ENCODE measurements around the gene SNPH.

Gene SNPH

DNA sequence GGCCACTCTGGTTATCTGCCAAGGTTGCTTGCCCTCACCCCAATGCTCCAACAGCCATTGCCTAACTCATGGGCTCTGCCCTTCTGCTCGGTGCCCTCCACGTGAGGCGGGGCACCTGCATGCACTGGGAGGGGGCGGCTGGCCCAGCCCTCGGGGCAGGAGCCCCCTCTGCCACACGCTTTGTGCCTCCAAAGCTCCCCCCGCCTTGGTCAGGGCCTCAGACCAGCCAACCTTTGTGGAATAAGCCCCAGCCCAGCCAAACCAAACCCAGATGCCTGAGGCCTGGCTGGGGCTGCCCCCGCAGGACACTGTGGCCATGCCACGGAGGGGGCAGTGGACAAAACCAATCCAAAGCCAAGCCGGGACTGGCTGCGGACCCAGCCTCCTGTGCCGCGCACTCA is 41.5 kb downstream of the SNPH start:
- DNase-seq: no peak

DNA sequence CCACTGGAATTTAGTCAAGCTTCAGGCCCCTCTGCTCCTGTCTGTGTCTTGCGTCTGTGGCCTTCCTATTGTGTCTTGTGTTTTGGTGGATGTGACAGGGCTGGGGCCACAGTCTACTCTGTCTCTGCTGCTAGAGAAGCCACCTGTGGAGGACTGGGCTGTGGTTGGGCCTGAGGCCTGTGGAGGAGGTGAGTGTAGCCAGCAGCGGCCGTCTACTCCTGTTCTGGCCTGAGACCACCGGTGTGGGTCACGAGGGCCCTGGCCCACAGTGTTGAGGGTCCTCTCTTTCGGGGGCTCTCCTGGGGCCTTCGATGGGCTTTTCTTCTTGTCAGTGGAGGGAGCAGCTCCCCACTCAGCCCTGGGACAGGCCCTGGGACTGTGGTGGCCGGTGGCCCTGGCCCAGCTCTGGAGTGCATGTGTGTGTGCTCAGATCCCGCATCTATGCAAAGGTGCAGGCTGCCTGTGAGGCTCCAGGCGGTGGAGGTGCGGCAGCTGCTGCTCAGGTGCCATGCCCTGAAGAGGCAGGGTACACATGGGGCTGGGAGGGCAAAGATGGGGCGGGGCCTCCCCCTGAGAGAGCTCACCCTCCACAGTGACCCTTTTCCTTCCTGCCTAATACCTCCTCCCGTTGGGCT is 42.1 kb downstream of the SNPH start:
- DNase-seq: no peak

DNA sequence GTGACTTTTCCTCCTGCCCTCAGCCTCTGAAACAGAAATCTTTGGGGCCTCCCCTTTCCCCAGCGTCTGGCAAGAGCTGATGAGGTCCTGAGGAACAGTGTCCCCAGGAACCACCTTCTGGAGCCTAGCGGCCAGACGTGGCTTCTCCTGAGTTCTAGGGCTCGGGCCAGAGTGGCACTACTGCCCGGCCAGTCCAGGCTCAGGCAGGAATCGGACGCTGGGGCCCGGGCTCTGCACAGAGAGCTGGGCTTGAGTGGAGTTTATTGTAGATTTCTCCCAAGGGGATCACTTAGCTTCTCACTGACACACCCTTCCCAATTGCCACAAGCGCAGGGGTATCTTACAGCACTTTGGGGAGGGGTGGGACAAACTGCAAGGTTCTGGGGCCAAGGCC is 42.6 kb downstream of the SNPH start:
- no peak for DNase-seq

DNA sequence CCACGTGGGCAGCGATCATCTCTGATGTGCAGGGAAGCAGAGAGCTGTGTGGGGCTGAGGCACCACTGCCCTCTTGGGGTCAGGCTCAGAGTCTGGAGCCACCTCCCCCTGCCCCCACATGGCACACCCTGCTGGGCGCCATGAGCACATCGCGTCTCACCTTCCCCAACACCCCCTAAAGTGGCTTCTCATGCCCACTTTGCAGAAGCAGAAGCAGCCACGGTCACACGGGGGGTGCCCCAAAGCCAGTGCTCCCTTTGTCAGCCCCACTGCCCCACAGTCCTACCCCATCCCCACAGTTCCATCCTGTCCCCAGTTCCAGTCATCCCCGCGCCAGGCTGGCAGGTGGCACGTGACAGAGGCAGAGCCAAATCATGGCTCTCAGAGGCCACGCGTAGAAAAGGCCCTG is 43.3 kb downstream of the SNPH start:
- no peak for DNase-seq

DNA sequence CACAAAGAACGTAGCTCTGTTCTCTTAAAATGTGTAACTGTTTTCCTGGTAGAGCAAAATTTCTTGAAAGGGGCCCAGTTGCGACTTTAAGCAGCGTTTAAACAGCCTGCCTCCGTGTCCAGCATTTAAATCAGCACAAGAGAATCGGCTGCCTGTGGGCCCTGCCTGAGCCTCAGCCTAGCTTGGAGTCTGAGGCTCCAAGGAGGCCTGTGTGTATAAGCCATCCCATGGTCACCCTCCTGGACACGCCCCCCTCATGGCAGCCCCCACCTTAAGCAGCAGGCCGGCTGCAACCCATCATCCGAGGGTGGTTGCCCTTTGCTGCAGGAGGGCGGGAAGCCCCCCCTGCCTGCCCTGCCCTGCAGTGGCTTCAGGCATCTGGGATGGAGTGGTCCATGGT is 44.0 kb downstream of the SNPH start:
- no peak for DNase-seq

DNA sequence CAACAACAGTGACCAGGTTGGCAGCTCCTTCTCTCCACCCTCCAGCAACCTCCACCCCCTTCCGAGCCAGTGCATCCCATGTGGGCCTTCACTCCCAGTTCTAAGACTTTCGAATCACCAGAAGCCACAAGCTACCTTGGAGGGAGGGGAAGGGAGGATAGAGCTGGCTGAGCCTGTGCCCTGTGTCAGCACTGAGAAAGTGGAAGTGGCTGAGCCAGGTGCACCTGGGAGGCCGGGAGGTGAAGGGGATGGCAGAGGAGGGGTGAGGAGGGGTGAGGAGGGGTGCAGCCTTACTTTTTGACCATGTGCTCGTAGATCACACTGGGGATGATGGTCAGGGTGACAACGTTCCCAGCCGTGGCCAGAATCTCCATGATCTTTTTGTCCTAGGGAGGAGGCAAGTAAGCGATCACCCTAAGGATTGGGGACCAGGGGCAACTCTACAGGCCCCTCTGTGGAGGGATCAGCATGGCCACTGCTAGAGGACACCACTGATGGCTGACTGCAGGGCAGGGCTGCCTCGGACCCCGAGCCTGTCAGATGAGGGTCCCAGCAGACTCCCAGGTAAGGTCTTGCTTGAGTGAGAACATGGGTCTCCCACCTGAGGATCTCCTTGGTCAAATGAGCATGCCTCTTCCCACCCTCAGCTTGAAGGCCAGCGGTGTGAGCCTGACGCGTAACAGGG is 44.6 kb downstream of the SNPH start:
- no peak for DNase-seq

DNA sequence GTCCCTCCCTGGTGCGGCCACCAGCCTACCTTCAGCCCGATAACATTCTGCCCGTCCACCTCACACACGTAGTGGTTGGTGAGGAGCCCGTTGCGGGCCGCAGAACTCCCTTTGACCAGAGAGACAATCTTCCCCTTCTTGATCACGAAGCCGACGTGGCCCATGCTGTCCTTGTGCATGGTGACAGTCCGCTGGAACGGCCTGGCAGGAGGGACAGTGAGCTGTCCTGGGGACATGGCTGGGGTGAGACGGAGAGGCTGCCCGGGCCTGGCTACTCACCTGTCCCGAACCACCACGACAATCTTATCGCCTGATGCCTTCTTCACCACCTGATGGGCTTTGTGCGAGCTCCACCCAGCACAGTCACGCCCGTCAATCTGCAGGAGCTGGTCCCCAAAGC is 46.2 kb downstream of the SNPH start:
- DNase-seq: no peak

DNA sequence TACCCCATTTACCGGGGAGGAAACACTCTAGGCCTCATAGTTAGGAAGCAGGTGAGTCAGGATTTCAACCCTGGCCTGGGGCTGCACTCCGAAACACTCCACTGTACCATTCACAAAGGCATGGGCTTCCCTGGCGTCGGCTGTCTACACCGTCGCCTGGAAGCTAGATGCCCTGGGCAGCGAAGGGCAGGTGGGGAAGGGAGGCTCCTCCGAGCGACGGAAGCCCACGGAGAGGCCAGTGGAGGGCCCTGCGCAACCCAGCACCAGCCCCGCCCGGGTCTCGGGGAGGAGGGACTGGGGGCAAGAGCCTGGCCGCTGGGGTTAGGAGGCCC is 46.8 kb downstream of the SNPH start:
- no peak for DNase-seq

DNA sequence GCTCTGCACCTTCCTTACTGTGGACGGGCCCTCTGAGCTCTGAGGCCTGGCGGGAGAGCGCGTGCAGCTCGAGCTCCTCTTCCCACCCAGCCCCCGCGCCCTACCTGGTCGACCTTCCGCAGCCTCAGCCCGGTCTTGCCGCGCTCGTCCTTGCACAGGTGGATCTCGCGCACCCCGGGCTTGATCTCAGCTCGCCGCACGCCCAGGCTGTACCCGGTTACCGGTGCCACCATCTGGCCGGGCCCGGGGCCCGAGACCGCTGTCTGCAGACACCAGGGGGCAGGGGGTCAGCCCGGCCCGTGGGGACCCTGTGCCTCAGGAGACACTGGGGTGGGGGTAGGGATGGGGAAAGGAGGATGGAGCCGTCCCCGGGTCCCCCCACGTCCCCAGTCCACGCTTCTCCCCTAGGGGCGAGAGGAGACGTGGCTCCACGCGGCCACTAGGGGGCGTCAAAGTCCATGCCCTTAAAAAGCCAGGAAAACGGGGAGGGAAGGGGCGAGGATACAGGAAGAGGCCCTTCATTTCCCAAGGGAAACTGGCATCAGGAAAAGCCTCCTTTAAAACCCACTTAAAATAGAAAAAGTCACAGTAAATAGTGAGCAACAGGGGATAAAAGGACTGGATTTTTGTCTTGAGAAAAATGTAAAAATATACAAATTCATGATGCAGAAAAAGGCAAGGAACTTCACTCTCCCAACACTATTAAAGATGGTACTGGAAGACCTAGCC is 47.3 kb downstream of the SNPH start:
- DNase-seq: peak; percentile 38

DNA sequence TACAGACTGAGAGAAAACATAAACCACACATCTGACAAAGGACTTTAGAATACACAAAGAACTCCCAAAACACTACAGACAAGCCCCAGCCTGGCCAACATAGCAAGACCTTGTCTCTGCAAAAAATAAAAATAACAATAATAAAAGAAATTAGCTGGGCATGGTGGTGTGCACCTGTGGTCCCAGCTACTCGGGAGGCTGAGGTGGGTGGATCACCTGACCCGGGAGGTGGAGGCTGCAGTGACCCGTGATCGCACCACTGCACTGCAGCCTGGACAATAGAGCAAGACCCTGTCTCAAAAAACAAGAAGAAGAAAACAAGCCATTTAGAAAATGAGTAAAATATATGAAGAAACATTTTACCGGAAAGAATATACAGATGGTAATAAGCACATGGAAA is 49.7 kb downstream of the SNPH start:
- DNase-seq: no peak

DNA sequence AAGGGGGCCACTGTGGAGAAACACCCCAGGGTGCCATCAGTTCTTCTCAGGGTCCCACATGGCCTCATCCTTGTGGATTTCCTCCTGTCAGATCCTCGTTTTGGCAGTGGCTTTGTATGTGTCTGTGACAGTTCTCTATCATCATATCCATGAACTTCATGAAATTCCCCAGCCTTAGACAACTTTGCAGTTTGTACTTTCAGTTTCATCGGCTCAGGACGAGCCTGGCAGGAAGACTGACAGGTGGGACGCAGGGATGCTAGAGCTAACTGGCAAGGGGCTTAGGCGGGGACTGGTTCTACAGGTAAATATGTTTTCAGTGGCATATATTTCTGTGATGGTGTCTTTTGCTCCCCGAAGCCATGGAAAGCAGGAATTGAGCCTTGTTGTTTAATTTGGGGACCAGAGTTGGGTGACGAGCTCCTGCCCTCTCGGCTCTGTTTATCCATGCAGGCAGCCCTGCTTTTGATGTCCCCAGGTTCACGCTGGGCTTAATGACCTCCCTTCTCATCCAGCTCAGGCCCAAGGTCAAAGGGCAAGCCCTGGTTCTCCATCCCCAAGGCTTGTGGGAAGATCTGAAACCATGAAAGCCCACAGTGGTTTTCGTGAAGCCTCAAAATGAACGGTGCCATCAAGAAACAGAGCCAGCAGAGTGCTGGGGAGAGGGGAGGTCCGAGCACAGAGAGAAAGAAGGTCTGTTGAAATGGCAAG is 51.6 kb downstream of the SNPH start:
- DNase-seq: no peak

DNA sequence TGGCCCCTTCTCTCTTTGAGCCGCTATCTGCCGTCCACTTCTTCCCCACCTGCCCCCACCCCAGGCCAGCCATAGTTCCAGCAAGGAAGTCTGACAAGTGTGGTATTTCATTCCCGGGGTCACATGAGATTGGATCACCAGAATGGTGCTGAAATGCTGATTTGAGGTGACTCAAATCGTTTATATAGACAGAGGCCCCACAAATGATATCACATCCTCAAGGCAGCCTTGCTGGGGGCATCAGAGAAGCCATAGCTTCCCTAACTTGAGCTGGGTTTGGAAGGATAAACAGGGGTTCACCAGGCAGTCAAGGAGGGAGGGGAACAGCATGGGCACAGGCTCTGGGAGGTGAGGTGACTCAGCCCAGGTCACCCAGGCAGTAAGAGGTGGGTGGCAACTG is 53.0 kb downstream of the SNPH start:
- no peak for DNase-seq

DNA sequence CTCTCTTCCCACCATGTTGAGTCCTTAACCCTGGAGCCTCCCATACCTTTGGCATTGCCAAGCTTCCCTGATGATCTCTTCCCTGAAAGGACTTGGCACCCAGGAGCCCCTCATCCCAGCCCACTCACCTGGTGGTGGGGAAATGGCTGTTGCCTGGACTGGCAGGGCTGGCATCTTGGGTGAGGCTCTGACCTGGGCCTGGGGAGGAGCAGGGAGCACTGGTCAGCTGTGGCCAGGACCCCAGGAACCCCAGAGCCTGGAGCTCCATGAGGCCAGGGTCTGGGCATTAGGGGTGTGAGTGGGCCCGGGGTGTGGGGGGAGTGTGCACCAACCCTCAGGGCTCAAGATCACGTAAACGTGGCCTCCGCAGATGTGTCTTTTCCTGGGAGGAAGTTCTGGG is 53.4 kb downstream of the SNPH start:
- no peak for DNase-seq

DNA sequence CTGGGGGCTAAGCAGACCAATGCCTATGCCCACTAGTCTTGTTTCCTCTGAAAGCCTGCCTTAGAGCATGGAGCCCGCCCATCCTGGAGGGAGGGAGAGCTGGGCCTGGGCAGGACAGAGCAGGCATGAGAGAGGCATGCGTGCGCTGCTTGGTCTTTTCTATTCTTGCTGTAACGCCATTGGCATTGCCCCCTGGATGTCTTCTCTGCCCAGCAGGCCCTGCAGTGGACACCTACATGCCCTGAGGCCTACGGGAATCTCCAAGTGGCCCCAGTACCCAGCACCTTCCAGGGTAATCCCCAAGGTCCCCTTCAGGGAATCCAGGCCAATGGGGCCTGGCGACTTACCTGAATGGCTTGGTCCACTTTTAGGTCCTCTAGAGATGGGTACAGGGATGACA is 53.9 kb downstream of the SNPH start:
- no peak for DNase-seq

DNA sequence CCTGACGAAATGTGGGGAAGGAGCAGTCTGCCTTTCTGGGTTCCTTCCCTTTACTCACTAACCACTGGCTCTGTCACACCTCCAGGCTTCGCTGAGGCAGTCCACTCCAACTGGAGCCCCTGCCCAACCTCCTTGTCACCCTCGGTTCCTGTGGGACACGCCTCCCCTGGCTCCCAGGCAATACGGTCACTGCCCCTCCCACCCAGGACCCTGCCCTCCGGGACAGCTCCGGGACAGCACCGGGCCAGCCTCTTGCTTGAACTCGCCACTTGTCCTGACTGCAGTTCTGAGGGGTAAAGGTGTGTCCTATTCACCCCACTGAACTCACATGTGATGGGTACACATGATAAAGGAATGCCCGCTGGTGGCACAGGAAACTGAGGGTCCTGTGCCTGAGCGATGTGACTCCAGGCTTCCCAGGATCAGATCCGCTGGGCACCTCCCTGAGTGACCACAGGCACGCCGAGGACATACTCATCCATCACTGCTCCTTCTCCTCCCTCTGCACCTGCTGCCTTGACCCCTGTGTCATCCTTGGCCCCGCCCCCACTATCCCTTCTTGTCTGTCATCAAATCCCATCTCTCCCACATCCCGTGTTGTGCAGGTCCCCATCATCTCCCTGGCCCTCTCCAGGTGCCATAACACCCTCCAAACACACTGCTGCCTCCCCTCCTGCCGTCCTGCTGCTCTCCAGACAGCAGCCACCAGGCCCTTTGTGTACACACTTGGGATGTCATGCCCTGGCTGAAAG is 55.0 kb downstream of the SNPH start:
- no peak for DNase-seq

DNA sequence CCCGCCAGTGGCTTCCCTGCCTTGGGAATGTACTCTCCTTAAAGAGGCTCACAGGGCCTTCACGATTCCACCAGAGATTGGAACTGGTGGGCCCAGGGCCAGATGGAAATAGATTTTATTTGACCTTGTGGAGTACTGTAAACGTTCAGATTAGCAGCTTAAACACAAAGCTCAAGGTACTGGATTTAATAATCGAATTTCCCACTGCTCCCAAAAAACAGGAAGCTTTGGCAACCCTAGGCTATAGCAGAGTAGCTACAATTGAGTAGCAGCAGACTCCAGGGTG is 55.5 kb downstream of the SNPH start:
- DNase-seq: no peak

DNA sequence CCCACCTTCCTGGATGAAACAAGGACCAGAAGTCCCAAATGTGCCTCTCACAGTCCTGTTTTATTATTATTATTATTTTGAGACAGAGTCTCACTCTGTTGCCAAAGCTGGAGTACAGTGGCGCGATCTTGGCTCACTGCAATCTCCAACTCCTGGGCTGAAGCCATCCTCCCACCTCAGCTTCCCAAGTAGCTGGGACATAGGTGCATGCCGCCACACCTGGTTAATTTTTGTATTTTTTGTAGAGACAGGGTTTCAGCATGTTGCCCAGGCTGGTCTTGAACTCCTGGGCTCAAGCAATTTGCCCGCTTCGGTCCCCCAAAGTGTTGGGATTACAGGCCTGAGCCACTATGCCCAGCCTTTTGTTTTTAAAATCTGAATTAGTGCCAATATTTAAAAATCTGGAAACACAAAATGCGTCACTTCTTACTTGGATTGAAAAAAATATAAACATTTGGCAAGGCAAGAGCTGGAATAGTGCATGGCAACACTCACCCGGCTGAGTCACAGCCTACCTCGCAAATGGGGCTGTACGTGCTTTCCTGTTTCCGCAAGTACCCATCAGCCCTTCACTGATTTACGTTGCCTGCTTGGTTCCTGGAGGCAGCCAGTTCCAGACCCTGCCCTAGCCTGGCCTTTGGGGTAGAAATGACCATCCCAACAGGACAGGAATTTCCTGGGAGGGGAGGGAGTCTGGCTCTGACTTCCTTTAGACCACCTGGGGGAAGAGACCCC is 56.6 kb downstream of the SNPH start:
- no peak for DNase-seq

DNA sequence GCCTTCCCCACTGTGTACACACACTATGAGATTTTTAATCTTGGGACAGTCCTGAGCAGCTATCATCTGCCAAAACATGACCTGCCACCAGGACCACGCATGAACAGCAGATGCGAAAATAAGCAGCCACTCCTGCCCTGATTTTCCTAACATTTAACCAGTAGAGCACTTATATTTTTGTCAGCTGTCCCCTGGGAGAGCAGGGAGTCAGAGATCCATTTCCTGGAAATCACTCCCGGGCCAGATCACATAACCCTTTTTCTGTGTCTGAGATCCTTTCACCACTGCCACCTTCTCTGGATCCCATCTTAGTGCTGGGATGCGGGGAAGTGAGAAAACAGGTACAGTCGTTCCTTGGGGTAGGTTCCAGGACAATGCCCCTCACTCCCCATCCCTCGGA is 57.2 kb downstream of the SNPH start:
- no peak for DNase-seq

DNA sequence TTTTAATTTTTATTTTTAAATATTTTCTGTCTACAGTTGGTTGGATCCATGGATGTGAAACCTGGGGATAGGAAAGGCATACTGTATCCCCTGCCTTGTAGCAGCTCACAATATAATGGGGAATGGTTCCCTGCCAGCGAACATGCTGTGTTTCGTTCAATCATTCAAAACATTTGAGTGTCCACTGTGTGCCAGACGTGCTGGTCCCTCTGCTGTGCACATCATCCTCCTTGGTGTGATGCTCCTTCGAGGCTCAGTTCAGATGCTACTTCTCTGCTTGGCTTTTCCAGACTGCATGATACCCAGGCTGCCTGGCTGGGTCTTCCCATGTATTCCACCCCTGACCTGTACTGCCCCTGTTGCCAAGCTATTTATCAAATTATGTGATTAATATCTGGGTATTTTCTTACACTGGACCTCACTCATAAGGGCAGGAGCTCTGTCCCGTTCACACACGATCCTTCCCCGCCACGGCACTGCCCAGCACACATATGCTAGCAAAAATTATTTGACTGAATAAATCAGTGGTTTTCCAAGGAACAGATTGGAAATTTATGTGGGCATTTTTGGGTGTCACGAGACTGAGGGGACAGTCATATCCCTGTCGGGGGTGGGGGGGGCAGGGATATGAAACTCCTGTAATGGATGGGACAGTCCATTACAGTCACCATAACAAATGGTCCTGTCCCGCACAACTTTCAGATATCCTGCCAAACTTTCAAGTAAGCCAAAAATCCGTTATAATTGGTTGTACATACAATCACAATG is 57.9 kb downstream of the SNPH start:
- no peak for DNase-seq

DNA sequence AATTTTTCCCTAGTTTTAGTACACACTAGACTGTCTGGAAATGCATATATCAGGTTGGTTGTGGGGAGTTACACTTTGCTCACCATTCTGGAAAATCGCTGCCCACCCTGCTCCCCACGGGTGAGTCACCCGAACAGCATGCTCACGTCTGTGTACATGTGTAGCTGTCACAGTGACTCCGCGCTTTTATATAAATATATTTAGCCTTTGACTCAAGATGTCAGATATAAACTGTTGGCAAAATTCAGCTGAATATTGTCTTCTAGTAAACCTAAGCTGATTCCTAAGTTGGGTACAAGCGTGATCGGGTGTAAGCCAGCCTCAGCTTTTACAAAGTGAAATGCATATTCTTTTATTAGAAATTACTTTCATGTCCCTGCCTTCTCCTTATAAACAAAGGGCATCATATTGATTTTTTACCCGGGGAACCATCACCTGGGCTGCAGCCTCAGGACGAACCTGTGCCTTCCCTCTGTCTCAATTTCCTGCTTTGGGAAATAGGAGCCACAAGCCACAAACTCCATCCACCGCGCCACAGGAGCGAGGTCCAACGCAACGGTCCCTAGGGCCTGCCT is 58.6 kb downstream of the SNPH start:
- DNase-seq: no peak
